ENCODE data around the gene NDUFAF3. TPM values are rescaled to one million over a fixed set of nuclear protein-coding genes. Genes with fewer than 3 reads are reported as not detected.
A peak's percentile ranks its signal among the peaks of the same experiment; 100 is the strongest.

Gene NDUFAF3
- total and polyA plus RNA-seq, 2 experiments from 2014 or later, result 70.7 to 140 TPM

DNA sequence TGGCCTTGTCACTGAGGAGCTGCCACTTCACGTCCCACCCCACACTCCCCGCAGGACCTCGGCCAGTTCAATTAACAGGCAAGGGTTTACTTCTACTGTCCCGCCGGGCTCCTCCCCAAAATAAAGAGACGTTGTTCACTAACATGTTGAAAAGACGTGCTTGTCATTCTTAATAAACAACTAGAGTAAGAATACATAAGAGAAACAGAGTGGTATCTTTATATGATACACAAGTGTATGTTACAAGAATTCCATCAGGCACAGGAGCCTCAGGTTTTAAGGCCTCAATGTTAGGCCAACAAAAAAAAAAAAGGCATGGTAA is 7.6 kb downstream of the NDUFAF3 start:
- no peaks in the 10 kb centered on the region for H3K27me3 ChIP-seq
- H3K4me3 ChIP-seq, result no peak overlapping the region
- H3K79me2 ChIP-seq, result peaks cover 32% of the 10 kb centered on the region
- peaks cover 13% of the 10 kb centered on the region for H3K4me1 ChIP-seq (ENCODE audit: insufficient read depth)
- peak overlapping the region; percentile 80 for H3K27ac ChIP-seq
- 11% methylated on average over 7 of the region's 7 CpGs for WGBS (ENCODE audit: low lambda C conversion rate, missing lambda C conversion rate)
- H4K20me1 ChIP-seq (ENCODE audit: insufficient read depth, poor library complexity, severe bottlenecking), result no peaks in the 10 kb centered on the region
- no peaks in the 10 kb centered on the region for H3K9me3 ChIP-seq (ENCODE audit: low read depth)
- TF ChIP-seq EZH2phosphoT487 (IDR thresholded peaks at IDR 0.05; ENCODE audit: low read depth, severe bottlenecking, unreplicated experiment) (no peak), EZH2 (IDR thresholded peaks at IDR 0.05; ENCODE audit: borderline replicate concordance) (no peak)
- TF ChIP-seq, protein P1, sequence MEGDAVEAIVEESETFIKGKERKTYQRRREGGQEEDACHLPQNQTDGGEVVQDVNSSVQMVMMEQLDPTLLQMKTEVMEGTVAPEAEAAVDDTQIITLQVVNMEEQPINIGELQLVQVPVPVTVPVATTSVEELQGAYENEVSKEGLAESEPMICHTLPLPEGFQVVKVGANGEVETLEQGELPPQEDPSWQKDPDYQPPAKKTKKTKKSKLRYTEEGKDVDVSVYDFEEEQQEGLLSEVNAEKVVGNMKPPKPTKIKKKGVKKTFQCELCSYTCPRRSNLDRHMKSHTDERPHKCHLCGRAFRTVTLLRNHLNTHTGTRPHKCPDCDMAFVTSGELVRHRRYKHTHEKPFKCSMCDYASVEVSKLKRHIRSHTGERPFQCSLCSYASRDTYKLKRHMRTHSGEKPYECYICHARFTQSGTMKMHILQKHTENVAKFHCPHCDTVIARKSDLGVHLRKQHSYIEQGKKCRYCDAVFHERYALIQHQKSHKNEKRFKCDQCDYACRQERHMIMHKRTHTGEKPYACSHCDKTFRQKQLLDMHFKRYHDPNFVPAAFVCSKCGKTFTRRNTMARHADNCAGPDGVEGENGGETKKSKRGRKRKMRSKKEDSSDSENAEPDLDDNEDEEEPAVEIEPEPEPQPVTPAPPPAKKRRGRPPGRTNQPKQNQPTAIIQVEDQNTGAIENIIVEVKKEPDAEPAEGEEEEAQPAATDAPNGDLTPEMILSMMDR (IDR thresholded peaks at IDR 0.05; ENCODE audit: poor library complexity), result no peak
- peak overlapping the region; percentile 38 for H2AFZ ChIP-seq
- DNase-seq (ENCODE audit: low spot score), result no peak
- H3K4me2 ChIP-seq, result peak overlapping the region; percentile 95
- H3K36me3 ChIP-seq (replicated peaks; ENCODE audit: insufficient read depth, low read depth), result no peaks in the 10 kb centered on the region
- H3K9me2 ChIP-seq (replicated peaks; ENCODE audit: insufficient read depth), result no peaks in the 10 kb centered on the region

DNA sequence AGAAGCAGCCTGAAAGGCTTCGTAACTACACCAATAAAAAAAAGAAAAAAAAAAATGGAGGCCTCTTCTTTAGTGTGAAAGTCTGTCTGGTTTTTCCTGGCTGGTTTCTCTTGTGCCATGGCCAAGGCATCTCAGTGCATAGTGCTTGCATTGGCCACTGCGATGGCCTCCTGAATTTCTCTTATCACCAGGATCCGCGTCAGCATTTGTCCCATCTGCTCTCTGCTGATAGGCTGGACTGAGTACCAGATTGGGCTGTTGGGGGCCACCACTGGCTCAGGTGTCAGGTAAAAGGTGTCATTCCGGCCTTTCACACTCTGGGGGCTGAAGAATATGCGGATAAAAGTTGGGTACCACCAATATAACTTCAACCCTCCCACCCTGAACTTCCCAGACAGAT is 8.4 kb downstream of the NDUFAF3 start:
- H2AFZ ChIP-seq, result no peak overlapping the region
- H3K4me2 ChIP-seq, result no peak overlapping the region
- H3K79me2 ChIP-seq, result peaks cover 30% of the 10 kb centered on the region
- no peaks in the 10 kb centered on the region for H4K20me1 ChIP-seq (ENCODE audit: insufficient read depth, poor library complexity, severe bottlenecking)
- H3K4me1 ChIP-seq (ENCODE audit: insufficient read depth), result peaks cover 13% of the 10 kb centered on the region
- DNase-seq (ENCODE audit: low spot score), result no peak
- H3K36me3 ChIP-seq (replicated peaks; ENCODE audit: insufficient read depth, low read depth), result no peaks in the 10 kb centered on the region
- H3K9me2 ChIP-seq (replicated peaks; ENCODE audit: insufficient read depth), result no peaks in the 10 kb centered on the region
- WGBS (ENCODE audit: low lambda C conversion rate, missing lambda C conversion rate), result 92% methylated on average over 6 of the region's 6 CpGs
- H3K9me3 ChIP-seq (ENCODE audit: low read depth), result no peaks in the 10 kb centered on the region
- no peak overlapping the region for H3K4me3 ChIP-seq
- TF ChIP-seq, protein P1 (IDR thresholded peaks at IDR 0.05; ENCODE audit: poor library complexity), result no peak
- TF ChIP-seq EZH2 (IDR thresholded peaks at IDR 0.05; ENCODE audit: borderline replicate concordance) (no peak), EZH2phosphoT487 (IDR thresholded peaks at IDR 0.05; ENCODE audit: low read depth, severe bottlenecking, unreplicated experiment) (no peak)
- H3K27me3 ChIP-seq, result no peaks in the 10 kb centered on the region
- H3K27ac ChIP-seq, result no peak overlapping the region

DNA sequence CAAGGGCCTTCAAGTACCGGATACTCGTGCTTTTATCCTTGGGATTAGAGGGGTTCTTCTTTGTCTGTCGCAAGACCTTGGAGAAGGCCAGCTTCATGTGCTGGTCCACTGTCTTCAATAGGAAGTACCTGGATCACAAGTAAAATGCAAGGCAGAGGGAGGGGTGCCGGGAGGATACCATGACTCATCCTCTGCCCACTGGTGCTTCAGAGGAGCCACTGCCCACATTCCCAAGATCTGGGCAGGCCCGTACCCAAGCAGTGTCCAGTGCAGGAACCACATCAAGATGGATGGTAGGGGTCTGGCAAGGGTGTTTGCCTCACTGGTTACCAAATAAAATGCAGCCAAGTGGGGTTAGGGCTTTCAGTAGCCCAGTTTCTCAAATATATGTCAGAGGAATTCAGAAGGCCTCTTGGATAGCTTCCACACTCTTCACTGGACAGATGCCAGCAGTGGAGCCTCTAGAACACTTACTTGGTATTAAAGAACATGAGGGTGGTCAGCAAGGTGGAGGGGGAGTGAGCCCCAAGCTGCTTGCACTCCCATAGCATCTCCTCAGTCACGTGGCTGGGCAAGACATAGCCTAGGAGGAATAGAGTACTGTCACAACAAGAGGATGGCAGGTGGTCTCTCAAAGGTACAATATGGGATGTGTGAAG is 10.9 kb downstream of the NDUFAF3 start:
- Histone ChIP-seq H3K9me3 (ENCODE audit: low read depth) (no peaks in the 10 kb centered on the region), H3K9me2 (replicated peaks; ENCODE audit: insufficient read depth) (no peaks in the 10 kb centered on the region), H3K4me3 (no peak overlapping the region), H3K27ac (no peak overlapping the region), H3K36me3 (replicated peaks; ENCODE audit: insufficient read depth, low read depth) (no peaks in the 10 kb centered on the region), H3K79me2 (peaks cover 13% of the 10 kb centered on the region), H3K27me3 (no peaks in the 10 kb centered on the region), H3K4me2 (no peak overlapping the region), H3K4me1 (ENCODE audit: insufficient read depth) (peaks cover 13% of the 10 kb centered on the region), H2AFZ (no peak overlapping the region), H4K20me1 (ENCODE audit: insufficient read depth, poor library complexity, severe bottlenecking) (no peaks in the 10 kb centered on the region)
- no peak for TF ChIP-seq EZH2phosphoT487 (IDR thresholded peaks at IDR 0.05; ENCODE audit: low read depth, severe bottlenecking, unreplicated experiment)
- no peak for TF ChIP-seq EZH2 (IDR thresholded peaks at IDR 0.05; ENCODE audit: borderline replicate concordance)
- TF ChIP-seq, protein P1 (IDR thresholded peaks at IDR 0.05; ENCODE audit: poor library complexity), result no peak
- 93% methylated on average over 6 of the region's 6 CpGs for WGBS (ENCODE audit: low lambda C conversion rate, missing lambda C conversion rate)
- no peak for DNase-seq (ENCODE audit: low spot score)

Data from hepatocyte (in vitro differentiated cells).